ENCODE data around the gene CTRL.

- TF ChIP-seq CTCF (IDR thresholded peaks at IDR 0.05) (no peak), EP300 (IDR thresholded peaks at IDR 0.05) (no peak)
Observed at GRCh38 chr16:67883146-67883871, 48.4 kb downstream of the CTRL start.

Data from ovary (tissue), 3 donors.